A549 (cell line): ENCODE measurements around the gene ATF4.

ENCODE experiments used
- CBX8 ChIP-seq: fragments of 200-600 bp; sonication (generic); IDR thresholded peaks from 2 replicates; pipeline ENCODE4 v1.6.1; 2016
- CHD2 ChIP-seq: fragments of 150-350 bp; IDR thresholded peaks from 2 replicates; pipeline ENCODE4 v1.6.1; 2014; ENCODE audit warnings: low read length; ENCODE audit not compliant: partially characterized antibody
- CTCF ChIP-seq: fragments of >200 bp; sonication (Bioruptor Twin); formaldehyde crosslinking; IDR thresholded peaks from 3 replicates; pipeline ENCODE4 v1.5.1; 2016
- ESRRA ChIP-seq: fragments of 150-350 bp; IDR thresholded peaks from 2 replicates; pipeline ENCODE4 v1.6.1; 2014; ENCODE audit warnings: mild to moderate bottlenecking, low read length, borderline replicate concordance
- HDAC2 ChIP-seq: fragments of 200-600 bp; sonication (generic); IDR thresholded peaks from 2 replicates; pipeline ENCODE4 v1.6.1; 2016
- JUN ChIP-seq, 2 experiments: fragments of >200 bp; sonication (Bioruptor Twin); formaldehyde crosslinking; IDR thresholded peaks; 2 replicates in 1 of 2; 3 replicates in 1 of 2; pipeline ENCODE4 v1.6.1; 2016 to 2017
- KDM1A ChIP-seq: fragments of 200-600 bp; sonication (generic); IDR thresholded peaks from 2 replicates; pipeline ENCODE4 v1.6.1; 2016; ENCODE audit warnings: low read depth, mild to moderate bottlenecking
- MAZ ChIP-seq: fragments of 150-350 bp; IDR thresholded peaks from 2 replicates; pipeline ENCODE4 v1.6.1; 2014; ENCODE audit warnings: antibody characterized with exemption, low read depth, low read length, borderline replicate concordance
- POLR2A ChIP-seq: IDR thresholded peaks from 2 replicates; pipeline ENCODE4 v1.6.1; 2012; ENCODE audit warnings: mild to moderate bottlenecking, low read length
- RFX5 ChIP-seq: fragments of 450-650 bp; IDR thresholded peaks from 2 replicates; pipeline ENCODE4 v1.7.1; 2014; ENCODE audit warnings: antibody characterized with exemption, mild to moderate bottlenecking, moderate library complexity
- TFCP2L1 ChIP-seq: fragments of 250-450 bp; sonication (Bioruptor Pico); IDR thresholded peaks from 2 replicates; pipeline ENCODE4 v1.5.0; 2021; ENCODE audit warnings: mild to moderate bottlenecking
- USF2 ChIP-seq: fragments of 450-650 bp; IDR thresholded peaks from 2 replicates; pipeline ENCODE4 v1.6.1; 2014; ENCODE audit warnings: antibody characterized with exemption
- ZC3H11A ChIP-seq: fragments of 450-650 bp; IDR thresholded peaks from 2 replicates; pipeline ENCODE4 v1.6.1; 2014; ENCODE audit warnings: antibody characterized with exemption, mild to moderate bottlenecking
- ZFP36 ChIP-seq: fragments of 450-650 bp; IDR thresholded peaks from 2 replicates; pipeline ENCODE4 v1.6.1; 2014; ENCODE audit warnings: borderline replicate concordance; ENCODE audit not compliant: partially characterized antibody

- TF ChIP-seq CTCF = no peak
- TF ChIP-seq ZC3H11A = no peak
- no peak for TF ChIP-seq CBX8
- no peak for TF ChIP-seq POLR2A
- TF ChIP-seq JUN (IDR thresholded peaks at IDR 0.05) = no peak
- no peak for TF ChIP-seq MAZ
- TF ChIP-seq USF2 = no peak
- TF ChIP-seq CHD2 = no peak
- TF ChIP-seq RFX5 = no peak
- TF ChIP-seq KDM1A = no peak
- no peak for TF ChIP-seq ZFP36
- TF ChIP-seq TFCP2L1 (CRISPR knock-in tag) = no peak
- TF ChIP-seq ESRRA = no peak
- TF ChIP-seq HDAC2 = no peak
Observed at GRCh38 chr22:39546889-39547586, 26.7 kb downstream of the ATF4 start.
